AG09319 (cell line): ENCODE measurements around the gene ZDHHC9.
A peak's percentile ranks its signal among the peaks of the same experiment; 100 is the strongest.
"Not testable (repeated sequence)": the region's sequence is repeated elsewhere in the genome, so short reads cannot be mapped to it uniquely, and the experiment has no call there.

Source experiments
- DNase-seq: peaks from one replicate; pipeline ENCODE4 v3.0.0-alpha.2; 2010; ENCODE audit warnings: low read depth; ENCODE audit errors: extremely low read depth
- CTCF ChIP-seq: IDR thresholded peaks from 2 replicates; pipeline ENCODE4 v1.5.1; 2011; ENCODE audit warnings: low read depth, mild to moderate bottlenecking, inconsistent platforms, low read length, moderate library complexity

The ZDHHC9 gene

GRCh38 chrX:129843459-129844306, at the start of gene ZDHHC9:
TSS of gene ZDHHC9 (minus strand) at chrX:129843886. CDS start at chrX:129841945, 1,941 bp downstream.
- peak; percentile 68 for DNase-seq
- TF ChIP-seq CTCF, result no peak

- TF ChIP-seq CTCF, result no peak
- no peak for DNase-seq
Measured at GRCh38 chrX:129877401-129877800, 33.7 kb upstream of the ZDHHC9 start.

GRCh38 chrX:129876771-129877305, 33.2 kb upstream of the ZDHHC9 start:
- peak; percentile 11 for DNase-seq
- no peak for TF ChIP-seq CTCF

- peak; percentile 53 for DNase-seq
- TF ChIP-seq CTCF, result peak; percentile 5
Measured at GRCh38 chrX:129875669-129876068, 32.0 kb upstream of the ZDHHC9 start.

GRCh38 chrX:129872524-129872923, 28.8 kb upstream of the ZDHHC9 start:
- DNase-seq, result no peak
- no peak for TF ChIP-seq CTCF

GRCh38 chrX:129866321-129866720, 22.6 kb upstream of the ZDHHC9 start:
- not testable (repeated sequence) for DNase-seq

GRCh38 chrX:129859134-129859533, 15.4 kb upstream of the ZDHHC9 start:
- not testable (repeated sequence) for DNase-seq

- DNase-seq, result not testable (repeated sequence)
Measured at GRCh38 chrX:129851825-129852224, 8.1 kb upstream of the ZDHHC9 start.

GRCh38 chrX:129846716-129847115, 3.0 kb upstream of the ZDHHC9 start:
- TF ChIP-seq CTCF, result no peak
- no peak for DNase-seq
